Measurements from ENCODE around the gene ZFAND3. TPM values are rescaled to one million over a fixed set of nuclear protein-coding genes. Genes with fewer than 3 reads are reported as not detected.

Gene ZFAND3
- total and polyA plus RNA-seq, 2 donors (not counting 1 experiment from before 2014, with no cell fraction given) = 21.5 to 40.8 TPM

DNA sequence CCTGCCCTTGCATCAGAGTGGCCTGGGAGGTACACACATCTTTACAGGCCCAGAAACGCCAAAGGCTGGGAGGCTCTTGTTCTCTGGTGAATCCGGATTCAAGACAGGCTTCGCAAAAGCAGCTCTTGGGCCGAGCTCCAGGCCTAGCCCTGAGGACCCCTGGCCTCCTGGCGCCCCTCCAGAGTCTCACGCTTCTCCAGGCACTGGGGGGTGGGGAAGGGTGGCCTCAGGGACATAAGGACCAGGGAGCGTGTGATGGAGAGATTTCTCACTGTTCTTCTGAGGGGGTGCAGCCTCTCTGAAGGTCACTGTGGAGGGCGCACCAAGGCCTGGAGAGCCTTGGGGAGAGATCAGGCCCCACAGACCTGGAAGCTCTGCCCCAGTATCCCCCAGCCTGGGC is 349.2 kb downstream of the ZFAND3 start:
- H3K27ac ChIP-seq (ENCODE audit: insufficient read depth, low read length) = no peak overlapping the region
- no peaks in the 10 kb centered on the region for H3K79me2 ChIP-seq (ENCODE audit: control insufficient read depth, insufficient read depth, low read length)
- no peak overlapping the region for H3K4me3 ChIP-seq (replicated peaks in 1 of 4; ENCODE audit: control extremely low read depth in 1 of 4, insufficient read depth in 1 of 4, low read depth in 3 of 4, low read length in 4 of 4)
- no peak overlapping the region for H3K4me2 ChIP-seq (ENCODE audit: extremely low read depth, insufficient read depth, low read length)
- H3K36me3 ChIP-seq (ENCODE audit: control insufficient read depth, insufficient read depth, low read length) = no peaks in the 10 kb centered on the region
- no peaks in the 10 kb centered on the region for H3K27me3 ChIP-seq (ENCODE audit: control insufficient read depth, insufficient read depth, low read length)
- H3K9me3 ChIP-seq (ENCODE audit: control insufficient read depth, insufficient read depth, low read depth, low read length) = no peaks in the 10 kb centered on the region
- no peak overlapping the region for H3K9ac ChIP-seq (ENCODE audit: insufficient read depth, low read length)
- DNase-seq (ENCODE audit: low read depth in 2 of 2) = no peak
- H4K20me1 ChIP-seq (ENCODE audit: control insufficient read depth, extremely low read depth, insufficient read depth, low read length) = no peaks in the 10 kb centered on the region
- no peaks in the 10 kb centered on the region for H3K4me1 ChIP-seq (ENCODE audit: control insufficient read depth, extremely low read depth, insufficient read depth, low read length)
- TF ChIP-seq, protein P1, sequence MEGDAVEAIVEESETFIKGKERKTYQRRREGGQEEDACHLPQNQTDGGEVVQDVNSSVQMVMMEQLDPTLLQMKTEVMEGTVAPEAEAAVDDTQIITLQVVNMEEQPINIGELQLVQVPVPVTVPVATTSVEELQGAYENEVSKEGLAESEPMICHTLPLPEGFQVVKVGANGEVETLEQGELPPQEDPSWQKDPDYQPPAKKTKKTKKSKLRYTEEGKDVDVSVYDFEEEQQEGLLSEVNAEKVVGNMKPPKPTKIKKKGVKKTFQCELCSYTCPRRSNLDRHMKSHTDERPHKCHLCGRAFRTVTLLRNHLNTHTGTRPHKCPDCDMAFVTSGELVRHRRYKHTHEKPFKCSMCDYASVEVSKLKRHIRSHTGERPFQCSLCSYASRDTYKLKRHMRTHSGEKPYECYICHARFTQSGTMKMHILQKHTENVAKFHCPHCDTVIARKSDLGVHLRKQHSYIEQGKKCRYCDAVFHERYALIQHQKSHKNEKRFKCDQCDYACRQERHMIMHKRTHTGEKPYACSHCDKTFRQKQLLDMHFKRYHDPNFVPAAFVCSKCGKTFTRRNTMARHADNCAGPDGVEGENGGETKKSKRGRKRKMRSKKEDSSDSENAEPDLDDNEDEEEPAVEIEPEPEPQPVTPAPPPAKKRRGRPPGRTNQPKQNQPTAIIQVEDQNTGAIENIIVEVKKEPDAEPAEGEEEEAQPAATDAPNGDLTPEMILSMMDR (conservative IDR thresholded peaks at IDR 0.05 in 1 of 2, IDR thresholded peaks at IDR 0.05 in 1 of 2; ENCODE audit: low read depth in 1 of 2, low read length in 2 of 2) = no peak
- TF ChIP-seq EZH2 (IDR thresholded peaks at IDR 0.05; ENCODE audit: low read length, missing control alignments) = no peak
- H2AFZ ChIP-seq (ENCODE audit: low read length) = no peak overlapping the region

DNA sequence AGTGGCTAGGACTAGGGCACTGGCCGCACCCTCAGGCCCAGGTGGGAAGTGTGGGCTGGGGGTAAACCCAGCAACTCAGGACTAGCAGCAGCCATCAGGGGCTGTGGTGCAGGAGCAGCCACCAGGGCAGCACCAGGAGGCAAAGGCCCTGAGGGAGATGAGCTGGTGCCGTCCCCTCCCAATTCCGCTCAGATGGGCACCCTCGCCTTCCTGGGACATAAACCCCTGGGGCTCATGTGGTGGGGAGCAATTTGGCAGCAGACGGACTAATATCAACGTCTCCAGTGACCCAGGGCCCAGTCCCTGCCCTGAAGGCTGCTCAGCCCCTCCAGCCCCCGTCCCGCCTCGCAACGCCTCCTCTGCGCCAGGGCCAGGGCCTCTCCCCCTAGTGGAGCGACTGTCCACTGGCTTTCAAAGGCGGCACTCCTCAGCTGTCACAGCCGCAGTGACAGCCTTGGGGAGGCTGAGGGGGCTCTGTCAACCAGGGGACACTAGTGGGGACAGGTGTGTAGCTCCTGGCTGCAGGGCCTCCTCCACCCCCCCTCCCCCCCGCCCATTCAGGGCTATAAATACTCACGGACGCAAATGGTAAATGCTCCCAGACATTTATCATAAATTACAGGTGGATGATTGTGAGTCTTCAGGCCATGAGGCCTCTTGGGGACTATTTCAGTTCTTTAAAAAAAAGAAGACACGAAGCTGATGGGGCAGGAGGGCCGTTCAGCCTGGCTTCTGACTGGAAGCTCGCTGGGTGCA is 349.9 kb downstream of the ZFAND3 start:
- no peaks in the 10 kb centered on the region for H3K9me3 ChIP-seq (ENCODE audit: control insufficient read depth, insufficient read depth, low read depth, low read length)
- no peak for DNase-seq (ENCODE audit: low read depth in 2 of 2)
- no peak overlapping the region for H3K4me2 ChIP-seq (ENCODE audit: extremely low read depth, insufficient read depth, low read length)
- no peaks in the 10 kb centered on the region for H3K4me1 ChIP-seq (ENCODE audit: control insufficient read depth, extremely low read depth, insufficient read depth, low read length)
- no peak overlapping the region for H3K9ac ChIP-seq (ENCODE audit: insufficient read depth, low read length)
- no peaks in the 10 kb centered on the region for H3K79me2 ChIP-seq (ENCODE audit: control insufficient read depth, insufficient read depth, low read length)
- H2AFZ ChIP-seq (ENCODE audit: low read length) = no peak overlapping the region
- no peaks in the 10 kb centered on the region for H3K36me3 ChIP-seq (ENCODE audit: control insufficient read depth, insufficient read depth, low read length)
- no peak overlapping the region for H3K4me3 ChIP-seq (replicated peaks in 1 of 4; ENCODE audit: control extremely low read depth in 1 of 4, insufficient read depth in 1 of 4, low read depth in 3 of 4, low read length in 4 of 4)
- TF ChIP-seq, protein P1 (conservative IDR thresholded peaks at IDR 0.05 in 1 of 2, IDR thresholded peaks at IDR 0.05 in 1 of 2; ENCODE audit: low read depth in 1 of 2, low read length in 2 of 2) = no peak
- TF ChIP-seq EZH2 (IDR thresholded peaks at IDR 0.05; ENCODE audit: low read length, missing control alignments) = no peak
- H3K27ac ChIP-seq (ENCODE audit: insufficient read depth, low read length) = no peak overlapping the region
- H3K27me3 ChIP-seq (ENCODE audit: control insufficient read depth, insufficient read depth, low read length) = no peaks in the 10 kb centered on the region
- H4K20me1 ChIP-seq (ENCODE audit: control insufficient read depth, extremely low read depth, insufficient read depth, low read length) = no peaks in the 10 kb centered on the region

DNA sequence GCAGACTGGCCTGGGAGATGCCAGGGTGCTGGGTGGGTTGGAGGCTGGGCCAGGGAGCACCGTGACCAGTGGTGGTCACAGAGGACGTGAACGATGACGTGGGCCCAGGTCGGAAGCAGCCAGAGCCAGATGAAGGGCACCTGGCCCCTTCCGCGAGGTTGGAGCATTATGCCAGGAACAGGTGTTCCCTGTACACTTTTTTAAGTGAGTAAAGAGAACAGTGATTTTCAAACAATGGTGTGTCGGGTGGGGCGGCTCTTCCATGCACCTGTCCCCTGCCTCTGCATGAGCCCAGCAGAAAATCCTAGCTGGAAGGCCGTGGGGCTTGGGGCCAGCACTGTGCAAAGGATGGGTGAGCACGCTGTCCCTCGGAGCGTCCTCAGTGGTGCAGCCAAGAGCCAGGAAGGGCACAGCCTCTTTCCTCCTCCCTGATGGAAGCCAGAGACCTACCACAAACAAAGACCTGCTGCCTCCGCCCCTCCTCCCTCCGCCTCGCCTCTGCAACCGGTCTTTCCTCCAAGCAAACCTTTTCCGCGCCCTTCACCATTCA is 350.5 kb downstream of the ZFAND3 start:
- H4K20me1 ChIP-seq (ENCODE audit: control insufficient read depth, extremely low read depth, insufficient read depth, low read length) = no peaks in the 10 kb centered on the region
- no peak for TF ChIP-seq EZH2 (IDR thresholded peaks at IDR 0.05; ENCODE audit: low read length, missing control alignments)
- TF ChIP-seq, protein P1 (conservative IDR thresholded peaks at IDR 0.05 in 1 of 2, IDR thresholded peaks at IDR 0.05 in 1 of 2; ENCODE audit: low read depth in 1 of 2, low read length in 2 of 2) = no peak
- no peak overlapping the region for H2AFZ ChIP-seq (ENCODE audit: low read length)
- no peaks in the 10 kb centered on the region for H3K36me3 ChIP-seq (ENCODE audit: control insufficient read depth, insufficient read depth, low read length)
- H3K4me3 ChIP-seq (replicated peaks in 1 of 4; ENCODE audit: control extremely low read depth in 1 of 4, insufficient read depth in 1 of 4, low read depth in 3 of 4, low read length in 4 of 4) = no peak overlapping the region
- no peak overlapping the region for H3K27ac ChIP-seq (ENCODE audit: insufficient read depth, low read length)
- no peaks in the 10 kb centered on the region for H3K27me3 ChIP-seq (ENCODE audit: control insufficient read depth, insufficient read depth, low read length)
- H3K79me2 ChIP-seq (ENCODE audit: control insufficient read depth, insufficient read depth, low read length) = no peaks in the 10 kb centered on the region
- no peaks in the 10 kb centered on the region for H3K4me1 ChIP-seq (ENCODE audit: control insufficient read depth, extremely low read depth, insufficient read depth, low read length)
- no peak for DNase-seq (ENCODE audit: low read depth in 2 of 2)
- H3K9me3 ChIP-seq (ENCODE audit: control insufficient read depth, insufficient read depth, low read depth, low read length) = no peaks in the 10 kb centered on the region
- no peak overlapping the region for H3K4me2 ChIP-seq (ENCODE audit: extremely low read depth, insufficient read depth, low read length)
- no peak overlapping the region for H3K9ac ChIP-seq (ENCODE audit: insufficient read depth, low read length)

Data from fibroblast of lung (primary cell).